ENCODE results near the gene ERBB4.

DNA sequence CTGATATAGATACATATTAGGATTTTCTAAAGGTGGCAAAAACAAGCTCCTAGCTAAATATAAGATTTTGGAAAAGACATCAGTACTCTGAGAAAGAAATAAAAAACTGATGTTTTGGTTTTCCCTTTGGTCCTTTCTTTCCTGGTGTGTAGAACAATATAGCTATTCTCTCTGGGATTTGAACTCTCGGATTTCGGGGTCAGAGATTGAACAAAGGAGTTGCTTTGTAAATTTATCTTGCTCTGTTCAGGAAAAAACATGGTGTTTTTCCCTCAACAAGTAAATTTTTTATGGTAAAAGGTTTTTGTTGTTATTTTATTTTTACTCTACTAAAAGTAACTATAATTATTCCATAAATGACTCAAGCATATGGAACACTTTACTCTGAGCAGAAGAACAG is 889.3 kb downstream of the ERBB4 start:
- no peak for TF ChIP-seq CTCF (IDR thresholded peaks at IDR 0.05)
- TF ChIP-seq POLR2A (IDR thresholded peaks at IDR 0.05) = no peak

Measured in Peyer's patch (tissue), 4 donors.